AG09319 (cell line): ENCODE data around the gene PRCD.

ENCODE experiments used
- DNase-seq: peaks from one replicate; pipeline ENCODE4 v3.0.0-alpha.2; 2010; ENCODE audit warnings: low read depth; ENCODE audit errors: extremely low read depth
- TF ChIP-seq, protein P1 (sequence below): IDR thresholded peaks from 2 replicates; pipeline ENCODE4 v1.5.1; 2011; ENCODE audit warnings: low read depth, mild to moderate bottlenecking, inconsistent platforms, low read length, moderate library complexity

PRCD gene

GRCh38 chr17:76547642-76548202 is 7.9 kb downstream of the PRCD start:
- DNase-seq = no peak
- TF ChIP-seq, protein P1, sequence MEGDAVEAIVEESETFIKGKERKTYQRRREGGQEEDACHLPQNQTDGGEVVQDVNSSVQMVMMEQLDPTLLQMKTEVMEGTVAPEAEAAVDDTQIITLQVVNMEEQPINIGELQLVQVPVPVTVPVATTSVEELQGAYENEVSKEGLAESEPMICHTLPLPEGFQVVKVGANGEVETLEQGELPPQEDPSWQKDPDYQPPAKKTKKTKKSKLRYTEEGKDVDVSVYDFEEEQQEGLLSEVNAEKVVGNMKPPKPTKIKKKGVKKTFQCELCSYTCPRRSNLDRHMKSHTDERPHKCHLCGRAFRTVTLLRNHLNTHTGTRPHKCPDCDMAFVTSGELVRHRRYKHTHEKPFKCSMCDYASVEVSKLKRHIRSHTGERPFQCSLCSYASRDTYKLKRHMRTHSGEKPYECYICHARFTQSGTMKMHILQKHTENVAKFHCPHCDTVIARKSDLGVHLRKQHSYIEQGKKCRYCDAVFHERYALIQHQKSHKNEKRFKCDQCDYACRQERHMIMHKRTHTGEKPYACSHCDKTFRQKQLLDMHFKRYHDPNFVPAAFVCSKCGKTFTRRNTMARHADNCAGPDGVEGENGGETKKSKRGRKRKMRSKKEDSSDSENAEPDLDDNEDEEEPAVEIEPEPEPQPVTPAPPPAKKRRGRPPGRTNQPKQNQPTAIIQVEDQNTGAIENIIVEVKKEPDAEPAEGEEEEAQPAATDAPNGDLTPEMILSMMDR = no peak

- no peak for DNase-seq
Observed at GRCh38 chr17:76548378-76549214, 8.8 kb downstream of the PRCD start.

GRCh38 chr17:76549215-76549518 is 9.3 kb downstream of the PRCD start:
- TF ChIP-seq, protein P1 = no peak
- DNase-seq = no peak

More at GRCh38 chr17:76548378-76549214, 8.8 kb downstream of the PRCD start:
- TF ChIP-seq, protein P1 = no peak

GRCh38 chr17:76549539-76549938 is 9.7 kb downstream of the PRCD start:
- no peak for DNase-seq
- TF ChIP-seq, protein P1 = no peak

GRCh38 chr17:76550712-76551615 is 11.1 kb downstream of the PRCD start:
- no peak for DNase-seq

DNA sequence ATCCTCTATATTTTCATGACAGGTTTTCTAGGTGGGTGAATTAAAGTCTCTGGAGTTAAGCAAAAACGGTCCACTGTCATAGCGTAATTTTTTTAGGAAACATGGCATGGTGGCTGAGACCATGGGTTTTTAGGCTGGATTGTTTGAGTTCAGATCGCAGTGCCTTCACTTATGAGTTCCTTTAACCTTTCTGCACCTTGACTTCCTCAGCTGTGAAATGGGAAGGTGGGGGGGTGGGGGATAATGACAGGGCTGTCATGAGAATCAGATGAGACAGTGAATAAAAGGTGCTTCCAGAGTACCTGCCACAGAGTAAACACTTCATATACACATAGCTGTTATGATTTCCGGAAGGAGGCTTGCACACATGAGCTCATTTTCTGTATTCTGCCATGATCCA is 11.8 kb downstream of the PRCD start:
- TF ChIP-seq, protein P1 = no peak
- no peak for DNase-seq

More at GRCh38 chr17:76550712-76551615, 11.1 kb downstream of the PRCD start:
- TF ChIP-seq, protein P1 = no peak
